HL-60 (cell line): ENCODE data around the gene CST9.

ENCODE experiments used
- POLR2AphosphoS5 ChIP-seq: IDR thresholded peaks from 2 replicates; pipeline ENCODE4 v1.6.1; 2012; ENCODE audit warnings: low read depth
- TF ChIP-seq, protein P1 (sequence below): IDR thresholded peaks from one replicate; pipeline ENCODE4 v1.5.1; 2011; ENCODE audit warnings: low read length, control low read depth, inconsistent platforms; ENCODE audit not compliant: insufficient read depth

DNA sequence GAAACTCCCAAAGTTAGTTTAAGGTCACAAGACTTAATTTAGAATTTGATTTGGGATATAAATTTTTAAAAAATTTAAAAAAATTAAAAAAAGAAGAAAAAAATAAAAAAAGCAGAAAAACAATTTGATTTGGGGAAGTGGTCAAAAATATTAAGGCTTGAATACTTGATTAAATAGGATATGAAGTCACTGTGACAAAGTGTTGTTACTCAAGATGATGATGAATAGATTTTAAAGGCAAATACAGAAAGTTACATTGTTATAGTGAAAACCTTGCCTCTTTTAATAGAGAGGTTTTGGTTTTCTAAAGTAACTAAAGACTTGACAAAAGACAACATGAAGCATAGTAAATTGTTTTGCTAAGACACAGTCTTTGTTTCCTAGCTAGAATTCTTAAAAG is 7.2 kb downstream of the CST9 start:
- TF ChIP-seq, protein P1, sequence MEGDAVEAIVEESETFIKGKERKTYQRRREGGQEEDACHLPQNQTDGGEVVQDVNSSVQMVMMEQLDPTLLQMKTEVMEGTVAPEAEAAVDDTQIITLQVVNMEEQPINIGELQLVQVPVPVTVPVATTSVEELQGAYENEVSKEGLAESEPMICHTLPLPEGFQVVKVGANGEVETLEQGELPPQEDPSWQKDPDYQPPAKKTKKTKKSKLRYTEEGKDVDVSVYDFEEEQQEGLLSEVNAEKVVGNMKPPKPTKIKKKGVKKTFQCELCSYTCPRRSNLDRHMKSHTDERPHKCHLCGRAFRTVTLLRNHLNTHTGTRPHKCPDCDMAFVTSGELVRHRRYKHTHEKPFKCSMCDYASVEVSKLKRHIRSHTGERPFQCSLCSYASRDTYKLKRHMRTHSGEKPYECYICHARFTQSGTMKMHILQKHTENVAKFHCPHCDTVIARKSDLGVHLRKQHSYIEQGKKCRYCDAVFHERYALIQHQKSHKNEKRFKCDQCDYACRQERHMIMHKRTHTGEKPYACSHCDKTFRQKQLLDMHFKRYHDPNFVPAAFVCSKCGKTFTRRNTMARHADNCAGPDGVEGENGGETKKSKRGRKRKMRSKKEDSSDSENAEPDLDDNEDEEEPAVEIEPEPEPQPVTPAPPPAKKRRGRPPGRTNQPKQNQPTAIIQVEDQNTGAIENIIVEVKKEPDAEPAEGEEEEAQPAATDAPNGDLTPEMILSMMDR, result no peak
- TF ChIP-seq POLR2AphosphoS5, result no peak
